GM12875 (cell line): ENCODE data around the gene CD46.
"Not testable (repeated sequence)": the region's sequence is repeated elsewhere in the genome, so short reads cannot be mapped to it uniquely, and the experiment has no call there.

Source experiments
- H3K4me3 ChIP-seq: one replicate; pipeline ENCODE4 v1.5.1; 2011; ENCODE audit warnings: low read depth, low read length, control low read depth
- CTCF ChIP-seq: IDR thresholded peaks from 2 replicates; pipeline ENCODE4 v1.5.1; 2011; ENCODE audit warnings: low read depth, mild to moderate bottlenecking, control low read depth, inconsistent platforms, low read length, moderate library complexity, borderline replicate concordance; ENCODE audit not compliant: insufficient read depth

CD46 gene

DNA sequence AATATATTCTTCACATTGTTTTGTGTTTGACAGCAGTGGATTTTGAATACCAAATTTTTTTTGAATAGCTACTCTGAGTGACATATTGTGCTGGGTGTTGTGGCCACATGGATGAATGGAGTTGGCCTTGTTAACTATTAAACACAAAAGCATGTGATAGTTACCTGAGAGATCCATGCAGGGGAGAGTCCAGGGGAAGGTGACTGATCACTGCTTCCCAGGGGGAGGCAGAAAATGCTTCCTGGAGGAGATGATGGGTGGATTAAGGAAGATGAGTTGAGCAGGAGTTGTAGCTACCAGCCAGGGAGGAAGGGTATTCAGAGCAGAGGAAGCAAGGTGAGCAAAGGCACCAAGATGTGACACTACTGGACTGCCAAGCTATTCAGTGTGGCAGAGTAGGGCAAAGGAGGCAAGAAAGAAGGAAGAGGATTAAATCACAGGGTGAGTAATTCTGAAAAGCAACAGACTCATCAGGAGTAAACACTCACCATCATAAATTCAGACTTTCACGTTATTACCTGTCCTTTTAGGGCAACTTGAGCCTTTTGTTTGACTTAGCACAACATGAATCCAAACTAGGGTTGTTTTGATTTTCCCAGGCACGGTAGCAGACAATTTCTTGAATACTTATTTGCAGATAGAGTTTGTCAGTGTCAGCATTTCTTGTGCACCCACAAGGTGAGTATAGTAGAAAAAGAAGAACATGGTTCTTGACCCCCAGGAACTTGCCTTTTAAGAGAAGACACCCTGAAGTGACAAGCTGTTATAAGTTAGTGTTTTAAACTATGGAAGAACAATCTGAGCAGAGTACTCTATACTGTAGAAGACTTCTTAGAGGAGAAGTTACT, 4.2 kb downstream of the CD46 start:
- no peak for TF ChIP-seq CTCF

DNA sequence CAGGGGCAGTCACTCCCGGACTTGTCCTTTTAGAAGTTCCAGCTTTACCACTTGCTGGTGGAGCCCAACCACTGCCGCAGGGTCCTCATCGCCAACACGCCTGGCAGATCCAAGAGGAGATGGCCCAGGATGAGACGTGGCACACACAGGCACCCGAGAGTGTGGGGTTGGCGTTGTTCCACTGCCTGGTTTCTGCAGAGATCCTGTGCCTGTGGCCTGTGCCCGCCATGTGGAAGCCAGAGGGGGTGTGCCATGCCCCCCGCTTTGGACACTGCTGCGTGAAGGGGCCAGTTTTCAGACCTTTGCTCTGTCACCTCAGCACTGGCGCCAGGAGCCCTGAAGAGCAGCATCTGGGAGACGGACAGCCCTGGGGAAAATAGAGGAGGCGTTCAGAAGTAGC, 10.8 kb downstream of the CD46 start:
- TF ChIP-seq CTCF = no peak

More for the DNA sequence above, 4.2 kb downstream of the CD46 start:
- no peak overlapping the region for H3K4me3 ChIP-seq

GRCh38 chr1:207763091-207763490, 11.2 kb downstream of the CD46 start:
- H3K4me3 ChIP-seq = no peak overlapping the region
- no peak for TF ChIP-seq CTCF

More for the DNA sequence above, 10.8 kb downstream of the CD46 start:
- no peak overlapping the region for H3K4me3 ChIP-seq

- TF ChIP-seq CTCF = no peak
Observed at GRCh38 chr1:207763972-207764371, 12.1 kb downstream of the CD46 start.

GRCh38 chr1:207766569-207766968, 14.7 kb downstream of the CD46 start:
- no peak for TF ChIP-seq CTCF

More at GRCh38 chr1:207763972-207764371, 12.1 kb downstream of the CD46 start:
- no peak overlapping the region for H3K4me3 ChIP-seq

DNA sequence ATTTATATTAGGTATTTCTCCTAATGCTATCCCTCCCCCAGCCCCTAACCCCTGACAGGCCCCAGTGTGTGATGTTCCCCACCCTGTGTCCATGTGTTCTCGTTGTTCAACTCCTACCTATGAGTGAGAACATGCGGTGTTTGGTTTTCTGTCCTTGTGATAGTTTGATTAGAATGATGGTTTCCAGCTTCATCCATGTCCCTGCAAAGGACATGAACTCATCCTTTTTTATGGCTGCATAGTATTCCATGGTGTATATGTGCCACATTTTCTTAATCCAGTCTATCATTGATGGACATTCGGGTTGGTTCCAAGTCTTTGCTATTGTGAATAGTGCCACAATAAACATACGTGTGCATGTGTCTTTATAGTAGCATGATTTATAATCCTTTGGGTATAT, 18.7 kb downstream of the CD46 start:
- H3K4me3 ChIP-seq = not testable (repeated sequence)

More at GRCh38 chr1:207766569-207766968, 14.7 kb downstream of the CD46 start:
- H3K4me3 ChIP-seq = no peak overlapping the region

GRCh38 chr1:207776045-207776444, 24.2 kb downstream of the CD46 start:
- H3K4me3 ChIP-seq = not testable (repeated sequence)

- not testable (repeated sequence) for H3K4me3 ChIP-seq
Observed at GRCh38 chr1:207777412-207777811, 25.6 kb downstream of the CD46 start.

DNA sequence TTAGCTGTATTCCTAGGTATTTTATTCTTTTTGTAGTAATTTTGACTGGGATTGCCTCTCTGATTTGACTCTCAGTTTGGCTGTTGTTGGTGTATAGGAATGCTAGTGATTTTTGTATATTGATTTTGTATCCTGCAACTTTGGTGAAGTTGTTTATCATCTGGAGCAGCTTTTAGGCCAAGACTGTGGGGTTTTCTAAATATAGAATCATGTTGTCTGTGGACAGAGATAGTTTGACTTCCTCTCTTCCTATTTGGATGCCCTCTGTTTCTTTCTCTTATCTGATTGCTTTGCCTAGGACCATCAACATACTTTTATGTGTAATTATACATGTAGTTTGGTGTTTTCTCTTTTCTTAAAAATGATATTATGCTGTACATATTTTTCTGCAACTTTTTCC, 27.2 kb downstream of the CD46 start:
- no peak for TF ChIP-seq CTCF
- no peak overlapping the region for H3K4me3 ChIP-seq
